HL-60/S4 treated with phorbol 12-myristate 13-acetate at 8.2 ng/mL for 4 days and 3 days (cell line): Measurements from ENCODE around the gene TESMIN.

Experiments used
- in situ Hi-C: fragments of 300-500 bp; cut with MboI; formaldehyde crosslinking; loops from 2 replicates; pipeline ENCODE4 v1.15.0; 2022; ENCODE audit warnings: low sequenced_read_pairs

TESMIN gene

GRCh38 chr11:68763181-68763721 is 11.9 kb upstream of the TESMIN start:
- in situ Hi-C loops, result no loop called here

GRCh38 chr11:68762481-68762880 is 11.2 kb upstream of the TESMIN start:
- in situ Hi-C loops, result no loop called here

GRCh38 chr11:68761801-68762200 is 10.5 kb upstream of the TESMIN start:
- in situ Hi-C loops, result no loop called here

GRCh38 chr11:68759991-68760390 is 8.7 kb upstream of the TESMIN start:
- in situ Hi-C loops, result no loop called here

GRCh38 chr11:68757711-68758110 is 6.4 kb upstream of the TESMIN start:
- in situ Hi-C loops, result no loop called here

GRCh38 chr11:68756171-68756766 is 4.9 kb upstream of the TESMIN start:
- in situ Hi-C loops, result no loop called here

GRCh38 chr11:68753300-68753699 is 2.0 kb upstream of the TESMIN start:
- in situ Hi-C loops, result no loop called here

GRCh38 chr11:68751004-68751325 is 355 bp downstream of the TESMIN start:
- in situ Hi-C loops, result no loop called here

- in situ Hi-C loops, result no loop called here
These were observed 921 bp downstream of the TESMIN start for GRCh38 chr11:68750195-68751003.

- in situ Hi-C loops, result no loop called here
These were observed 1.8 kb downstream of the TESMIN start for GRCh38 chr11:68749229-68750123.

GRCh38 chr11:68748061-68748460 is 3.3 kb downstream of the TESMIN start:
- in situ Hi-C loops, result no loop called here

GRCh38 chr11:68743539-68743938 is 7.8 kb downstream of the TESMIN start:
- in situ Hi-C loops, result no loop called here

GRCh38 chr11:68741463-68741862 is 9.9 kb downstream of the TESMIN start:
- in situ Hi-C loops, result no loop called here

- in situ Hi-C loops, result no loop called here
These were observed 15.7 kb downstream of the TESMIN start for GRCh38 chr11:68735646-68736045.

- in situ Hi-C loops, result no loop called here
These were observed 16.2 kb downstream of the TESMIN start for GRCh38 chr11:68735125-68735524.

GRCh38 chr11:68734111-68734510 is 17.2 kb downstream of the TESMIN start:
- in situ Hi-C loops, result no loop called here

- in situ Hi-C loops, result no loop called here
These were observed 23.5 kb downstream of the TESMIN start for GRCh38 chr11:68727783-68728182.

GRCh38 chr11:68724293-68724692 is 27.0 kb downstream of the TESMIN start:
- in situ Hi-C loops, result no loop called here

- in situ Hi-C loops, result no loop called here
These were observed 29.2 kb downstream of the TESMIN start for GRCh38 chr11:68722143-68722542.

- in situ Hi-C loops, result no loop called here
These were observed 30.2 kb downstream of the TESMIN start for GRCh38 chr11:68721075-68721474.

- in situ Hi-C loops, result no loop called here
These were observed 35.7 kb downstream of the TESMIN start for GRCh38 chr11:68715456-68716122.
